Stomach (tissue), 9 donors: ENCODE measurements around the gene AZGP1. TPM values are rescaled to one million over a fixed set of nuclear protein-coding genes. Genes with fewer than 3 reads are reported as not detected.
"Not testable (repeated sequence)": the region's sequence is repeated elsewhere in the genome, so short reads cannot be mapped to it uniquely, and the experiment has no call there.

Source experiments
- DNase-seq, 2 donors: peaks; one replicate each; pipeline versions ENCODE4 v3.0.0 to v3.0.0-alpha.2; 2013 to 2019
- H3K27ac ChIP-seq, 5 donors: fragments of 200-600 bp in 4 of 5; sonication (generic) in 4 of 5; one replicate each; pipeline ENCODE4 v1.5.1; 2013 to 2019; ENCODE audit warnings: mild to moderate bottlenecking in 1 of 5, moderate library complexity in 1 of 5
- H3K27me3 ChIP-seq, 3 donors: fragments of 200-600 bp; sonication (generic); one replicate each; pipeline ENCODE4 v1.5.1; 2017 to 2019; ENCODE audit warnings: mixed run types in 1 of 3
- H3K36me3 ChIP-seq, 4 donors: fragments of 200-600 bp; sonication (generic); 1 replicate in 3 of 4; 2 replicates in 1 of 4; pipeline ENCODE4 v1.5.1; 2016 to 2019
- H3K4me1 ChIP-seq, 4 donors: fragments of 200-600 bp; sonication (generic); one replicate each; pipeline ENCODE4 v1.5.1; 2016 to 2019
- H3K4me3 ChIP-seq, 4 donors: fragments of 200-600 bp; sonication (generic) in 3 of 4; one replicate each; pipeline ENCODE4 v1.5.1; 2016 to 2019; ENCODE audit warnings: mild to moderate bottlenecking in 1 of 4
- H3K9me3 ChIP-seq, 4 donors: fragments of 200-600 bp; sonication (generic); one replicate each; pipeline ENCODE4 v1.5.1; 2016 to 2019
- EP300 ChIP-seq: sonication (generic); formaldehyde crosslinking; IDR thresholded peaks from one replicate; pipeline ENCODE4 v1.6.1; 2017; ENCODE audit warnings: antibody characterized with exemption
- POLR2A ChIP-seq, 4 donors: fragments of 450-650 bp; IDR thresholded peaks; one replicate each; pipeline ENCODE4 v1.6.1; 2016; ENCODE audit warnings: antibody characterized with exemption in 4 of 4, control low read depth in 2 of 4, mild to moderate bottlenecking in 1 of 4, moderate library complexity in 1 of 4
- POLR2AphosphoS5 ChIP-seq, 3 donors: sonication (generic); formaldehyde crosslinking; IDR thresholded peaks; one replicate each; pipeline ENCODE4 v1.6.1; 2016; ENCODE audit warnings: antibody characterized with exemption in 3 of 3
- WGBS, 5 donors: extraction: QIAGEN DNeasy Blood & Tissue Kit in 3 of 5; methylation state at CpG; one replicate each; pipeline versions ENCODE4 v1.1.5 to v1.1.7; 2013 to 2018; 5-methylcytosine and 5-hydroxymethylcytosine counted together
- intact Hi-C: fragments of 100-400 bp; cut with DNase I; formaldehyde crosslinking; loops from one replicate; pipeline ENCODE4 v1.15.1; 2023; ENCODE audit warnings: low total_unique reads
- polyA plus RNA-seq, 3 donors: library from polyadenylated mRNA; stranded (reverse); fragments of 200-250 nt; gene quantifications; one replicate each; pipeline ENCODE4 v1.2.3, GENCODE V29; 2013
- total RNA-seq, 5 donors: library from RNA; depleted of rRNA; stranded (reverse); fragments of >200 nt; gene quantifications; one replicate each; pipeline versions ENCODE4 v1.1.0 to v1.2.3, GENCODE V29; 2014 to 2016
- TF ChIP-seq, protein P1 (sequence below), 7 experiments: fragments of 450-650 bp in 4 of 7; fragments of 200-600 bp in 3 of 7; sonication (generic) in 3 of 7; IDR thresholded peaks; one replicate each; pipeline ENCODE4 v1.5.1; 2016 to 2019; ENCODE audit warnings: antibody characterized with exemption in 7 of 7, control low read depth in 2 of 7, mild to moderate bottlenecking in 1 of 7
- donor health status: healthy with polysubstance abuse.
- donor health status: Bipolar disorder and iron deficiency.
- donor health status: healthy.

AZGP1 gene
- total and polyA plus RNA-seq, 8 donors = 6.8 to 461 (median 92.3) TPM; not detected in 1

DNA sequence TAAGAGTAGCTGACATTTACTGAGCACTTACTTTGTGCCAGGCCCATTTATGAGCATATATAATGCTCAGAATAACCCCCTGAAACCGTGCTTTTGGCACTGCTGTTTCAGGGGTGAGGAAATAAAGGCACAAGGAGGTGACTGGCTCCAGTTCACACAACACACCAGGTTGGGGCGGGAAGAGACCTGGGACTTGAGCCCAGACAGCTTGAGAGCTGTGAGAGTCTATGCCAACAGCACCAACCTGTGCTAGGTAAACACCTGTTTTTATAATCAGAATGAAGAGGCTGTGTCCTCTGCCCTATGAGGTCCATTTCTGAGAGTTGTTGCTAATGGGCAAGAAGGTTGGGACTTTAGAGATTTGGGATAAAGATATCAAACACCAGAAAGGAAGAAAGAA is 8.8 kb upstream of the AZGP1 start:
- Histone ChIP-seq H3K27ac (no peak overlapping the region), H3K4me3 (no peak overlapping the region), H3K27me3 (peaks cover 0 to 14% (median 0%) of the 10 kb centered on the region in 3 donors), H3K4me1 (peaks cover 0 to 4% (median 0%) of the 10 kb centered on the region in 4 donors), H3K36me3 (no peaks in the 10 kb centered on the region), H3K9me3 (peaks cover 0 to 4% (median 0%) of the 10 kb centered on the region in 4 donors)
- 17 to 50% (median 31%) methylated on average over 2 of the region's 2 CpGs for WGBS, 5 donors
- no peak for DNase-seq
- intact Hi-C loops = no loop called here
- TF ChIP-seq POLR2A (IDR thresholded peaks at IDR 0.05) = no peak
- TF ChIP-seq, protein P1, sequence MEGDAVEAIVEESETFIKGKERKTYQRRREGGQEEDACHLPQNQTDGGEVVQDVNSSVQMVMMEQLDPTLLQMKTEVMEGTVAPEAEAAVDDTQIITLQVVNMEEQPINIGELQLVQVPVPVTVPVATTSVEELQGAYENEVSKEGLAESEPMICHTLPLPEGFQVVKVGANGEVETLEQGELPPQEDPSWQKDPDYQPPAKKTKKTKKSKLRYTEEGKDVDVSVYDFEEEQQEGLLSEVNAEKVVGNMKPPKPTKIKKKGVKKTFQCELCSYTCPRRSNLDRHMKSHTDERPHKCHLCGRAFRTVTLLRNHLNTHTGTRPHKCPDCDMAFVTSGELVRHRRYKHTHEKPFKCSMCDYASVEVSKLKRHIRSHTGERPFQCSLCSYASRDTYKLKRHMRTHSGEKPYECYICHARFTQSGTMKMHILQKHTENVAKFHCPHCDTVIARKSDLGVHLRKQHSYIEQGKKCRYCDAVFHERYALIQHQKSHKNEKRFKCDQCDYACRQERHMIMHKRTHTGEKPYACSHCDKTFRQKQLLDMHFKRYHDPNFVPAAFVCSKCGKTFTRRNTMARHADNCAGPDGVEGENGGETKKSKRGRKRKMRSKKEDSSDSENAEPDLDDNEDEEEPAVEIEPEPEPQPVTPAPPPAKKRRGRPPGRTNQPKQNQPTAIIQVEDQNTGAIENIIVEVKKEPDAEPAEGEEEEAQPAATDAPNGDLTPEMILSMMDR (IDR thresholded peaks at IDR 0.05) = no peak
- no peak for TF ChIP-seq POLR2AphosphoS5 (IDR thresholded peaks at IDR 0.05)

DNA sequence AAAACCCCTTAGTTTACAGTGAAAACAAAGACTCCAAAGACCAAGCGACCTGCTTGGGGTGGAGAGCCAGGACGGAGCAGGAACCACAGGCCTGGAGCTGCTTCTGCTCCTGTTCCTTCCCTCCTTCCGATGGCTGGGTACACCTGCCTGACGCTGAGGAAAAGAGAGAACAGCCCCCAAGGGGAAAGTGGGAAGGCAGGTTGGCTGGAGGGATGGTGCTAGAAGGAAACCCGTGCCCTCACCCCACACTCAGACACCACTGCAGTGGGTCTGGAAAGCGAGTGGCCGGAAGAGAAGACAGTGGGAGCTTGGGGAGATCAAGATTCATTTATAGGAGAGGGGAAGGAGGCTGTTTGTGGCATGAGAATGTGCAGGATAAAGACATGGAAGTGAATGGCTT is 5.2 kb upstream of the AZGP1 start:
- H3K4me3 ChIP-seq, DNase-seq, H3K36me3 ChIP-seq, intact Hi-C loops, H3K27ac ChIP-seq, H3K9me3 ChIP-seq, H3K27me3 ChIP-seq: not testable (repeated sequence)
- H3K4me1 ChIP-seq = peaks cover 0 to 10% (median 2%) of the 10 kb centered on the region in 4 donors
- 66 to 91% (median 80%) methylated on average over 7 of the region's 7 CpGs for WGBS, 5 donors

GRCh38 chr7:99980448-99980872 is 4.6 kb upstream of the AZGP1 start:
- H3K27me3 ChIP-seq, H3K27ac ChIP-seq, DNase-seq, H3K4me3 ChIP-seq, H3K36me3 ChIP-seq, intact Hi-C loops, H3K9me3 ChIP-seq: not testable (repeated sequence)
- H3K4me1 ChIP-seq = peaks cover 0 to 10% (median 2%) of the 10 kb centered on the region in 4 donors
- WGBS, 5 donors = 58 to 73% (median 65%) methylated on average over 3 to 4 of the region's 4 CpGs

GRCh38 chr7:99979814-99980225 is 4.0 kb upstream of the AZGP1 start:
- TF ChIP-seq, protein P1 (IDR thresholded peaks at IDR 0.05) = peak in 5 of 7 experiments; percentile 44 to 80 (median 56)
- peak in 1 of 2 donors; percentile 76 for DNase-seq
- 10 to 27% (median 17%) methylated on average over 5 to 10 of the region's 10 CpGs for WGBS, 5 donors
- intact Hi-C loops, H3K27ac ChIP-seq, H3K9me3 ChIP-seq, H3K36me3 ChIP-seq, H3K27me3 ChIP-seq, H3K4me3 ChIP-seq: not testable (repeated sequence)
- H3K4me1 ChIP-seq = peaks cover 0 to 10% (median 2%) of the 10 kb centered on the region in 4 donors

DNA sequence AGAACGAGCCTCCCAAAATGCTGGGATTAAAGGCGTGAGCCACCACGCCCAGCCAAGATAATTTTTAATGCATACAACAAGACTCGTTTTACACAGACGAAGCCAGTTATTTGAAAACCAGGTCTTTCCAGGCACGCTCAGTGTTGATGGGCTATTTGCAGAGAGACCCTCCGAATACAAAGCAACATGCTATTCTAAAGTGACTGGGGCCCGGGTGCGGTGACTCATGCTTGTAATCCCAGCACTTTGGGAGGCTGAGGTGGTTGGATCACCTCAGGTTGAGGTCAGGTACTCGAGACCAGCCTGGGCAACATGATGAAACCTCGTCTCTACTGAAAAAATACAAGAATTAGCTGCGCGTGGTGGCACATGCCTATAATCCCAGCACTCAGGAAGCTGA is 795 bp upstream of the AZGP1 start:
- H3K36me3 ChIP-seq = no peaks in the 10 kb centered on the region
- no peak for DNase-seq
- H3K4me3 ChIP-seq = no peak overlapping the region
- 68 to 80% (median 75%) methylated on average over 13 of the region's 13 CpGs for WGBS, 5 donors
- H3K4me1 ChIP-seq = peaks cover 0 to 10% (median 2%) of the 10 kb centered on the region in 4 donors
- TF ChIP-seq, protein P1 (IDR thresholded peaks at IDR 0.05) = no peak
- no peak for TF ChIP-seq EP300
- no peak for TF ChIP-seq POLR2AphosphoS5 (IDR thresholded peaks at IDR 0.05)
- no peak for TF ChIP-seq POLR2A (IDR thresholded peaks at IDR 0.05)
- intact Hi-C loops = no loop called here
- no peaks in the 10 kb centered on the region for H3K9me3 ChIP-seq
- H3K27ac ChIP-seq = peak overlapping the region in 1 of 5 donors; percentile 74
- no peaks in the 10 kb centered on the region for H3K27me3 ChIP-seq
